GM18505 (cell line): Measurements from ENCODE around the gene KRTAP4-2.
"Not testable (repeated sequence)": the region's sequence is repeated elsewhere in the genome, so short reads cannot be mapped to it uniquely, and the experiment has no call there.

Experiments used
- ATAC-seq: cut with Tn5 transposase; IDR thresholded peaks from one replicate; pipeline ENCODE4 v1.9.1; 2021; ENCODE audit not compliant: unreplicated experiment
- POLR2A ChIP-seq: IDR thresholded peaks from 4 replicates; pipeline ENCODE4 v1.6.1; 2011; ENCODE audit warnings: borderline replicate concordance; ENCODE audit not compliant: insufficient read depth, insufficient read length; ENCODE audit errors: extremely low read depth

KRTAP4-2 gene

GRCh38 chr17:41147531-41148204, 30.4 kb downstream of the KRTAP4-2 start:
- no peak for TF ChIP-seq POLR2A
- no peak for ATAC-seq

- no peak for ATAC-seq
- TF ChIP-seq POLR2A = no peak
These were observed 32.8 kb downstream of the KRTAP4-2 start for GRCh38 chr17:41145261-41145660.

GRCh38 chr17:41144846-41145245, 33.2 kb downstream of the KRTAP4-2 start:
- no peak for ATAC-seq

GRCh38 chr17:41141361-41141760, 36.7 kb downstream of the KRTAP4-2 start:
- TF ChIP-seq POLR2A = no peak
- ATAC-seq = no peak

More at GRCh38 chr17:41144846-41145245, 33.2 kb downstream of the KRTAP4-2 start:
- TF ChIP-seq POLR2A = no peak

GRCh38 chr17:41140360-41141131, 37.5 kb downstream of the KRTAP4-2 start, which contains the start of gene KRTAP4-6:
KRTAP4-6 (minus strand) TSS chr17:41140544; CDS start chr17:41140487, 57 bp downstream.
- ATAC-seq = no peak
- TF ChIP-seq POLR2A = no peak

GRCh38 chr17:41139865-41140264, 38.2 kb downstream of the KRTAP4-2 start:
- not testable (repeated sequence) for ATAC-seq

- TF ChIP-seq POLR2A = no peak
- no peak for ATAC-seq
These were observed 43.9 kb downstream of the KRTAP4-2 start for GRCh38 chr17:41133880-41134735.

- no peak for TF ChIP-seq POLR2A
- ATAC-seq = no peak
These were observed 46.0 kb downstream of the KRTAP4-2 start for GRCh38 chr17:41131979-41132378.
